Hepatocyte (in vitro differentiated cells): ENCODE measurements around the gene HOXB7. TPM values are rescaled to one million over a fixed set of nuclear protein-coding genes. Genes with fewer than 3 reads are reported as not detected.

Experiments used
- DNase-seq: peaks from one replicate; pipeline ENCODE4 v3.0.0-alpha.2; 2016; ENCODE audit warnings: low spot score
- H2AFZ ChIP-seq: fragments of 200-600 bp; sonication (generic); 2 replicates; pipeline ENCODE4 v1.6.0; 2016; ENCODE audit warnings: antibody characterized with exemption, mild to moderate bottlenecking
- H3K27ac ChIP-seq: fragments of 200-600 bp; sonication (generic); 2 replicates; pipeline ENCODE4 v1.5.1; 2016; ENCODE audit warnings: mild to moderate bottlenecking
- H3K27me3 ChIP-seq: fragments of 200-600 bp; sonication (generic); 2 replicates; pipeline ENCODE4 v1.6.1; 2016
- H3K36me3 ChIP-seq: fragments of 200-600 bp; sonication (generic); replicated peaks from 2 replicates; pipeline ENCODE4 v1.5.1; 2016; ENCODE audit warnings: low read depth; ENCODE audit not compliant: insufficient read depth
- H3K4me1 ChIP-seq: fragments of 200-600 bp; sonication (generic); 2 replicates; pipeline ENCODE4 v1.5.1; 2016; ENCODE audit warnings: mild to moderate bottlenecking, moderate library complexity; ENCODE audit not compliant: insufficient read depth
- H3K4me2 ChIP-seq: fragments of 200-600 bp; sonication (generic); 2 replicates; pipeline ENCODE4 v1.6.0; 2016
- H3K4me3 ChIP-seq: fragments of 200-600 bp; sonication (generic); 2 replicates; pipeline ENCODE4 v1.5.1; 2016; ENCODE audit warnings: mild to moderate bottlenecking
- H3K79me2 ChIP-seq: fragments of 200-600 bp; sonication (generic); 2 replicates; pipeline ENCODE4 v1.6.0; 2017; ENCODE audit warnings: mild to moderate bottlenecking
- H3K9me2 ChIP-seq: fragments of 200-600 bp; sonication (generic); replicated peaks from 2 replicates; pipeline ENCODE4 v1.6.0; 2017; ENCODE audit warnings: mild to moderate bottlenecking; ENCODE audit not compliant: insufficient read depth
- H3K9me3 ChIP-seq: fragments of 200-600 bp; sonication (generic); 2 replicates; pipeline ENCODE4 v1.5.1; 2016; ENCODE audit warnings: low read depth, mild to moderate bottlenecking
- H4K20me1 ChIP-seq: fragments of 200-600 bp; sonication (generic); 2 replicates; pipeline ENCODE4 v1.6.0; 2016; ENCODE audit warnings: mild to moderate bottlenecking; ENCODE audit not compliant: insufficient read depth, poor library complexity, severe bottlenecking
- CTCF ChIP-seq: fragments of 200-600 bp; sonication (generic); IDR thresholded peaks from 2 replicates; pipeline ENCODE4 v1.5.1; 2016; ENCODE audit warnings: antibody characterized with exemption, mild to moderate bottlenecking; ENCODE audit not compliant: poor library complexity
- EZH2 ChIP-seq: fragments of 200-600 bp; sonication (generic); IDR thresholded peaks from 2 replicates; pipeline ENCODE4 v1.6.1; 2016; ENCODE audit warnings: antibody characterized with exemption, mild to moderate bottlenecking, borderline replicate concordance
- EZH2phosphoT487 ChIP-seq: fragments of 200-600 bp; sonication (generic); IDR thresholded peaks from one replicate; pipeline ENCODE4 v1.6.1; 2018; ENCODE audit warnings: antibody characterized with exemption, mild to moderate bottlenecking, low read depth, moderate library complexity; ENCODE audit not compliant: unreplicated experiment, severe bottlenecking
- WGBS: methylation state at CpG from one replicate; pipeline ENCODE4 v1.1.6; 2016; ENCODE audit warnings: low lambda C conversion rate; ENCODE audit errors: missing lambda C conversion rate; 5-methylcytosine and 5-hydroxymethylcytosine counted together
- polyA plus RNA-seq: library from polyadenylated mRNA; unstranded; fragments of >200 nt; fragmentation: Nextera tagmentation; extraction: Ambion mirVana; gene quantifications from 2 replicates; pipeline ENCODE4 v1.2.1, GENCODE V29; 2016
- total RNA-seq: library from RNA; depleted of rRNA; stranded (reverse); fragments of >200 nt; gene quantifications from 2 replicates; pipeline ENCODE4 v1.2.3, GENCODE V29; 2014

The HOXB7 gene
- total and polyA plus RNA-seq, 2 experiments from 2014 or later, result 4.1 to 13.7 TPM

- H3K27me3 ChIP-seq, result peaks cover 94% of the 10 kb centered on the region
- TF ChIP-seq EZH2phosphoT487 (peak; percentile 79), EZH2 (no peak), CTCF (no peak)
- H3K36me3 ChIP-seq, result no peaks in the 10 kb centered on the region
- no peak overlapping the region for H3K27ac ChIP-seq
- 33% methylated on average over 11 of the region's 11 CpGs for WGBS
- H3K4me2 ChIP-seq, result no peak overlapping the region
- H3K79me2 ChIP-seq, result no peaks in the 10 kb centered on the region
- H3K9me3 ChIP-seq, result no peaks in the 10 kb centered on the region
- no peak overlapping the region for H3K4me3 ChIP-seq
- H2AFZ ChIP-seq, result no peak overlapping the region
- peaks cover 26% of the 10 kb centered on the region for H3K4me1 ChIP-seq
- no peaks in the 10 kb centered on the region for H3K9me2 ChIP-seq
- no peaks in the 10 kb centered on the region for H4K20me1 ChIP-seq
- no peak for DNase-seq
Observed at GRCh38 chr17:48622857-48623256, 12.0 kb upstream of the HOXB7 start.

- Histone ChIP-seq H3K4me2 (no peak overlapping the region), H4K20me1 (no peaks in the 10 kb centered on the region), H3K9me3 (no peaks in the 10 kb centered on the region), H3K9me2 (no peaks in the 10 kb centered on the region), H2AFZ (no peak overlapping the region), H3K4me1 (peaks cover 26% of the 10 kb centered on the region), H3K27me3 (peaks cover 94% of the 10 kb centered on the region), H3K36me3 (no peaks in the 10 kb centered on the region), H3K27ac (no peak overlapping the region), H3K79me2 (no peaks in the 10 kb centered on the region), H3K4me3 (no peak overlapping the region)
- TF ChIP-seq EZH2 (peak; percentile 88), CTCF (no peak), EZH2phosphoT487 (peak; percentile 73)
- DNase-seq, result no peak
- 12% methylated on average over 41 of the region's 41 CpGs for WGBS
Observed at GRCh38 chr17:48621410-48622392, 10.9 kb upstream of the HOXB7 start.

GRCh38 chr17:48620461-48621139, 9.8 kb upstream of the HOXB7 start:
- Histone ChIP-seq H3K36me3 (no peaks in the 10 kb centered on the region), H3K4me1 (peaks cover 15% of the 10 kb centered on the region), H2AFZ (no peak overlapping the region), H3K4me2 (peak overlapping the region; percentile 74), H3K9me2 (no peaks in the 10 kb centered on the region), H3K9me3 (no peaks in the 10 kb centered on the region), H3K27me3 (peaks cover 96% of the 10 kb centered on the region), H4K20me1 (no peaks in the 10 kb centered on the region), H3K4me3 (no peak overlapping the region), H3K79me2 (no peaks in the 10 kb centered on the region), H3K27ac (no peak overlapping the region)
- TF ChIP-seq EZH2phosphoT487 (no peak), EZH2 (no peak), CTCF (no peak)
- no peak for DNase-seq
- WGBS, result 34% methylated on average over 6 of the region's 6 CpGs
